GM18951 (cell line): Measurements from ENCODE around the gene ADAMTSL2.
A peak's percentile ranks its signal among the peaks of the same experiment; 100 is the strongest.
"Not testable (repeated sequence)": the region's sequence is repeated elsewhere in the genome, so short reads cannot be mapped to it uniquely, and the experiment has no call there.

Experiments used
- POLR2A ChIP-seq: IDR thresholded peaks from 4 replicates; pipeline ENCODE4 v1.6.1; 2011; ENCODE audit warnings: mild to moderate bottlenecking; ENCODE audit not compliant: insufficient read length, insufficient read depth; ENCODE audit errors: extremely low read depth
- in situ Hi-C: fragments of 300-500 bp; cut with MboI; formaldehyde crosslinking; loops from one replicate; pipeline ENCODE4 v1.12.0; 2022; ENCODE audit warnings: low sequenced_read_pairs, mixed read lengths, inconsistent platforms; ENCODE audit not compliant: unreplicated experiment

The ADAMTSL2 gene

DNA sequence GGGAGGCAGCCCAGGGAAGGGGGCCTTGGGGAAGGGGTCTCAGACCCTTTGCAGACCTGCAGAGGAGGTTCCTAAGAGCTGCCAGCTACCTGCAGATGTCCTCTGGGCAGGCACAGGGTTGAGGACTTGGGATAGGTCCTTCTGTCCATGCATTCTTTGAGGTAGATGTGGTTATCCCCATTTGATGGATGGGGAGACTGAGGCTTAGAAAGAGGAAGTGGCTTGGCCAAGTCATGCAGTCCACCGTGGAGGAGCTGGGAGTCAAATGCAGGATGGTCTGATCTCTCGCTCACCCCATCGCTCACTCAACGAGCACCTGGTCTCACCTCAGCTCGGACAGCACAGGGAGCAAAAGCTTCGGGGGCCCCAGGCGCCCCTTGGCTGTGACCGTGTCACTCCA, 20.2 kb downstream of the ADAMTSL2 start:
- no peak for TF ChIP-seq POLR2A
- in situ Hi-C loops = no loop called here

GRCh38 chr9:133556354-133556753, 21.9 kb downstream of the ADAMTSL2 start:
- no peak for TF ChIP-seq POLR2A
- in situ Hi-C loops = no loop called here

DNA sequence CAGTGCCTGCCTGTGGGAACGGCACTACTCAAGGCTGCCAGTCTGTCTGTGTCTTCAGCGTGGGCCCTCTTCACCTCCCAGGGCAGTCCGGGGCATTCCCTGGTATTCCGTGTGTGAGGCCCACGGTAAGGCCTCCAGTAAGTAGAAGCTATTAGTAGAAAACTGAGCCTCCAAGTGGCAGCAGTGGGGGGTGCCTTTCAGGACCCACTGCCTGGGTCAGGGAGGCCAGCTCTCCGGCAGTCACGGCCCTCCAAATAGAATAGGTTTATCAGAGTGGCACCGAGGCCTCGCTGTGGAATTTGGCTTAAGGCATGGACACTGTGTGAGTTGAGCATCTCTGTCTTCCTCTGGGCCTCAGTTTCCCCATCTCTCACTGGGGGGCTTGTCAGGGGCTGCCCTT, 23.1 kb downstream of the ADAMTSL2 start:
- in situ Hi-C loops = no loop called here
- no peak for TF ChIP-seq POLR2A

GRCh38 chr9:133558191-133559126, 24.0 kb downstream of the ADAMTSL2 start:
- in situ Hi-C loops = no loop called here
- TF ChIP-seq POLR2A = peak; percentile 20

GRCh38 chr9:133560311-133560710, 25.8 kb downstream of the ADAMTSL2 start:
- in situ Hi-C loops = no loop called here
- no peak for TF ChIP-seq POLR2A

- in situ Hi-C loops = no loop called here
- TF ChIP-seq POLR2A = no peak
Measured at GRCh38 chr9:133560944-133561343, 26.4 kb downstream of the ADAMTSL2 start.

DNA sequence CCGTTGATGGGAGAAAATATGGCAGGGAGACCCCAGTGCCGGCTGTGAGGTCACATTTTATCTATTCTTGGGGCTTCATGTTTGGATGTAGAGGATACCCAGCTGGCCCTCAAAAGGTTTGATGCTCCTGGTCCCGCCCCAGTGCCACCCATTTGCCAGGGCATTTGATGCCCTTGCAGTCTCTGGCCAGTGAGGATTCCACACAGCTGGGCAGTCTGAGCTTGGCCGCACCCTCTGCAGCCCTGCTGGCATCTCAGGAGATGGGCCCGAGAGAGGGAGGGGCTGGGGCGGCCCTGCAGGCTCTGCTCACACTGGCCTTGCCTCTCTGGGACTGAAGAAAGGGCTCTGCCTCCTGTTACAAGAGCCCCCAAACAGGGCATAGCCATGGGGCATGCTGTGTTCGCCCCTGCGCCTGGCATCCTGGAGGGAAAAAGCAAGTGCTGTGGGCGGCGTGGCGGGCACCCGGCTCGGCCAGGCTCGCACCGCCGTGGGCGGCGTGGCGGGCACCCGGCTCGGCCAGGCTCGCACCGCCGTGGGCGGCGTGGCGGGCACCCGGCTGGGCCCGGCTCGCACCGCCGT, 27.6 kb downstream of the ADAMTSL2 start:
- TF ChIP-seq POLR2A = no peak
- in situ Hi-C loops = no loop called here

- in situ Hi-C loops = no loop called here
- TF ChIP-seq POLR2A = no peak
Measured at GRCh38 chr9:133562611-133563290, 28.2 kb downstream of the ADAMTSL2 start.

GRCh38 chr9:133563291-133563796, 28.8 kb downstream of the ADAMTSL2 start:
- in situ Hi-C loops = no loop called here
- no peak for TF ChIP-seq POLR2A

DNA sequence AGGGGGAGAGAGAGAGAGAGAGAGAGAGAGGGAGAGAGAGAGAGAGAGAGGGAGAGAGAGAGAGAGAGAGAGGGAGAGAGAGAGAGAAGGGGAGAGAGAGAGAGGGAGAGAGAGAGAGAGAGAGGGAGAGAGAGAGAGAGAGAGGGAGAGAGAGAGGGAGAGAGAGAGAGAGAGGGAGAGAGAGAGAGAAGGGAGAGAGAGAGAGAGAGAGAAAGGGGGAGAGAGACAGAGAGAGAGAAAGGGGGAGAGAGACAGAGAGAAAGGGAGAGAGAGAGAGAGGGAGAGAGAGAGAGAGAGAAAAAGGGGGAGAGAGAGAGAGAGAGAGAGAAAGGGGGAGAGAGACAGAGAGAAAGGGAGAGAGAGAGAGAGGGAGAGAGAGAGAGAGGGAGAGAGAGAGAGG, 29.3 kb downstream of the ADAMTSL2 start:
- in situ Hi-C loops = not testable (repeated sequence)

- in situ Hi-C loops = no loop called here
- no peak for TF ChIP-seq POLR2A
Measured at GRCh38 chr9:133564451-133565116, 30.1 kb downstream of the ADAMTSL2 start.

GRCh38 chr9:133566382-133566781, 31.9 kb downstream of the ADAMTSL2 start:
- in situ Hi-C loops = no loop called here
- no peak for TF ChIP-seq POLR2A

DNA sequence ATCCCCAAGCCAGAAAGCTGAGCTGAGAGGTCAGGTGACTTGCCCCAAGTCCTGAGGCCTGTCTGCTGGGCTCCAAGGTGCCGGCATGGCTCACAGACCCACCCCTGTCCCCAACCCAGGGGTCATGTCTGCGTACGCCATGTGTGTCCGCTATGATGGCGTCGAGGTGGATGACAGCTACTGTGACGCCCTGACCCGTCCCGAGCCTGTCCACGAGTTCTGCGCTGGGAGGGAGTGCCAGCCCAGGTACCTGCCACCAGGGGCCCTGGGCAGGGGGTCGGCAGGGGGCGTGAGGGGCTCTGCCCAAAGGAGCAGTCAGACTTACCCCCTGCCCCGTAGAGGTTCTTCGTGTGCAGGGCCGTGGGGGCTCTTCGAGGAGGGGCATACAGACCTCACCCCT, 32.3 kb downstream of the ADAMTSL2 start:
- in situ Hi-C loops = no loop called here

More for the DNA sequence above, 32.3 kb downstream of the ADAMTSL2 start:
- no peak for TF ChIP-seq POLR2A
